OCI-LY3 (cell line): Measurements from ENCODE around the gene AUNIP.

Experiments used
- H2AFZ ChIP-seq: fragments of 200-600, 300-600 bp; shearing (Covaris generic); 2 replicates; pipeline ENCODE4 v1.6.0; 2014; ENCODE audit warnings: antibody characterized with exemption, low read depth, low read length
- H3K27ac ChIP-seq: fragments of 200-600, 300-600 bp; sonication (generic); 2 replicates; pipeline ENCODE4 v1.5.1; 2014; ENCODE audit warnings: mild to moderate bottlenecking, low read length, moderate library complexity, mixed read lengths
- H3K27me3 ChIP-seq: fragments of 200-600, 300-600 bp; sonication (generic); 2 replicates; pipeline ENCODE4 v1.6.1; 2014; ENCODE audit warnings: low read depth, low read length, mixed read lengths
- H3K36me3 ChIP-seq: fragments of 200-600, 300-600 bp; sonication (generic); replicated peaks from 2 replicates; pipeline ENCODE3; 2014; ENCODE audit warnings: low read depth, low read length, mixed read lengths
- H3K4me1 ChIP-seq: fragments of 300-600, 200-600 bp; sonication (generic); 2 replicates; pipeline ENCODE4 v1.6.1; 2014; ENCODE audit warnings: low read length, mixed read lengths
- H3K4me2 ChIP-seq: fragments of 200-600, 300-600 bp; sonication (generic); 2 replicates; pipeline ENCODE4 v1.6.1; 2014; ENCODE audit warnings: low read length, mixed read lengths
- H3K4me3 ChIP-seq: fragments of 300-600, 200-600 bp; sonication (generic); 2 replicates; pipeline ENCODE4 v1.5.1; 2014; ENCODE audit warnings: antibody characterized with exemption, mild to moderate bottlenecking, low read length, moderate library complexity
- H3K79me2 ChIP-seq: fragments of 300-600, 200-600 bp; shearing (Covaris generic); 2 replicates; pipeline ENCODE4 v1.6.1; 2014; ENCODE audit warnings: mild to moderate bottlenecking, low read length, mixed read lengths
- H3K9ac ChIP-seq: fragments of 300-600, 200-600 bp; shearing (Covaris generic); 2 replicates; pipeline ENCODE4 v1.6.0; 2014; ENCODE audit warnings: mild to moderate bottlenecking, low read length, moderate library complexity
- H3K9me3 ChIP-seq: fragments of 200-600, 300-600 bp; shearing (Covaris generic); 2 replicates; pipeline ENCODE4 v1.6.1; 2014; ENCODE audit warnings: low read length, mixed read lengths; ENCODE audit not compliant: insufficient read depth
- H4K20me1 ChIP-seq: fragments of 200-600, 300-600 bp; sonication (generic); 2 replicates; pipeline ENCODE4 v1.6.1; 2016; ENCODE audit warnings: low read length, mixed read lengths; ENCODE audit not compliant: insufficient read depth
- EZH2phosphoT487 ChIP-seq: fragments of 200-600 bp; shearing (Covaris generic); IDR thresholded peaks from 2 replicates; pipeline ENCODE4 v1.6.1; 2018; ENCODE audit warnings: antibody characterized with exemption, mixed run types, low read depth
- TF ChIP-seq, protein P1 (sequence below): fragments of 200-600, 300-600 bp; sonication (generic); IDR thresholded peaks from 2 replicates; pipeline ENCODE4 v1.5.1; 2014; ENCODE audit warnings: antibody characterized with exemption, low read length, low read depth

Gene AUNIP

DNA sequence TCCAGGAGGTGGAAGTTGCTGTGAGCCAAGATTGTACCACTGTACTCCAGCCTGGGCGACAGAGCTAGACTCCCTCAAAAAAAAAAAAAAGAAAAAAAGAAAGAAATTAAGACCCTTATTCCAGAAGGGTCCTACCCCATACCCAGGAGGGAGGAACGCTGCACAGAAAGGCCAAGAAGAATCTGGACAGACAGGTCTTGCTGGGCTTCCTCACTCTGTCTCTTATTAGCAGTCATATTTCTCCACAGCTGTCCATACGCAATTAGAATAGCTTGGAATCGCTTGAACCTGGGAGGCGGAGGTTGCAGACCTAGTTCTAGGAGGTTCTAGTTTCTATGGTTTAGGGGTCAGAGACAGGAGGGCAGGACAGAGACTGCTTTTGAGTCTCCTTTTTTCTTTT is 19.4 kb upstream of the AUNIP start:
- H3K9me3 ChIP-seq, result no peaks in the 10 kb centered on the region
- H3K27ac ChIP-seq, result no peak overlapping the region
- H3K27me3 ChIP-seq, result no peaks in the 10 kb centered on the region
- peaks cover 13% of the 10 kb centered on the region for H3K79me2 ChIP-seq
- H3K4me1 ChIP-seq, result peaks cover 5% of the 10 kb centered on the region
- no peak overlapping the region for H3K9ac ChIP-seq
- no peak overlapping the region for H3K4me3 ChIP-seq
- TF ChIP-seq EZH2phosphoT487, result no peak
- TF ChIP-seq, protein P1, sequence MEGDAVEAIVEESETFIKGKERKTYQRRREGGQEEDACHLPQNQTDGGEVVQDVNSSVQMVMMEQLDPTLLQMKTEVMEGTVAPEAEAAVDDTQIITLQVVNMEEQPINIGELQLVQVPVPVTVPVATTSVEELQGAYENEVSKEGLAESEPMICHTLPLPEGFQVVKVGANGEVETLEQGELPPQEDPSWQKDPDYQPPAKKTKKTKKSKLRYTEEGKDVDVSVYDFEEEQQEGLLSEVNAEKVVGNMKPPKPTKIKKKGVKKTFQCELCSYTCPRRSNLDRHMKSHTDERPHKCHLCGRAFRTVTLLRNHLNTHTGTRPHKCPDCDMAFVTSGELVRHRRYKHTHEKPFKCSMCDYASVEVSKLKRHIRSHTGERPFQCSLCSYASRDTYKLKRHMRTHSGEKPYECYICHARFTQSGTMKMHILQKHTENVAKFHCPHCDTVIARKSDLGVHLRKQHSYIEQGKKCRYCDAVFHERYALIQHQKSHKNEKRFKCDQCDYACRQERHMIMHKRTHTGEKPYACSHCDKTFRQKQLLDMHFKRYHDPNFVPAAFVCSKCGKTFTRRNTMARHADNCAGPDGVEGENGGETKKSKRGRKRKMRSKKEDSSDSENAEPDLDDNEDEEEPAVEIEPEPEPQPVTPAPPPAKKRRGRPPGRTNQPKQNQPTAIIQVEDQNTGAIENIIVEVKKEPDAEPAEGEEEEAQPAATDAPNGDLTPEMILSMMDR, result no peak
- H3K36me3 ChIP-seq, result no peaks in the 10 kb centered on the region
- H4K20me1 ChIP-seq, result no peaks in the 10 kb centered on the region
- H2AFZ ChIP-seq, result no peak overlapping the region
- H3K4me2 ChIP-seq, result no peak overlapping the region

GRCh38 chr1:25877155-25877554 is 17.9 kb upstream of the AUNIP start:
- TF ChIP-seq, protein P1, result no peak
- no peak for TF ChIP-seq EZH2phosphoT487
- Histone ChIP-seq H3K9ac (no peak overlapping the region), H4K20me1 (no peaks in the 10 kb centered on the region), H3K36me3 (no peaks in the 10 kb centered on the region), H3K79me2 (peaks cover 23% of the 10 kb centered on the region), H3K27me3 (no peaks in the 10 kb centered on the region), H3K4me3 (no peak overlapping the region), H3K4me1 (peaks cover 16% of the 10 kb centered on the region), H3K27ac (no peak overlapping the region), H2AFZ (no peak overlapping the region), H3K9me3 (no peaks in the 10 kb centered on the region), H3K4me2 (no peak overlapping the region)

GRCh38 chr1:25876693-25877077 is 17.4 kb upstream of the AUNIP start:
- Histone ChIP-seq H3K9ac (no peak overlapping the region), H3K4me1 (peaks cover 16% of the 10 kb centered on the region), H3K27me3 (no peaks in the 10 kb centered on the region), H3K27ac (no peak overlapping the region), H4K20me1 (no peaks in the 10 kb centered on the region), H3K79me2 (peaks cover 23% of the 10 kb centered on the region), H3K4me2 (no peak overlapping the region), H2AFZ (no peak overlapping the region), H3K36me3 (no peaks in the 10 kb centered on the region), H3K4me3 (no peak overlapping the region), H3K9me3 (no peaks in the 10 kb centered on the region)
- TF ChIP-seq, protein P1, result no peak
- no peak for TF ChIP-seq EZH2phosphoT487

DNA sequence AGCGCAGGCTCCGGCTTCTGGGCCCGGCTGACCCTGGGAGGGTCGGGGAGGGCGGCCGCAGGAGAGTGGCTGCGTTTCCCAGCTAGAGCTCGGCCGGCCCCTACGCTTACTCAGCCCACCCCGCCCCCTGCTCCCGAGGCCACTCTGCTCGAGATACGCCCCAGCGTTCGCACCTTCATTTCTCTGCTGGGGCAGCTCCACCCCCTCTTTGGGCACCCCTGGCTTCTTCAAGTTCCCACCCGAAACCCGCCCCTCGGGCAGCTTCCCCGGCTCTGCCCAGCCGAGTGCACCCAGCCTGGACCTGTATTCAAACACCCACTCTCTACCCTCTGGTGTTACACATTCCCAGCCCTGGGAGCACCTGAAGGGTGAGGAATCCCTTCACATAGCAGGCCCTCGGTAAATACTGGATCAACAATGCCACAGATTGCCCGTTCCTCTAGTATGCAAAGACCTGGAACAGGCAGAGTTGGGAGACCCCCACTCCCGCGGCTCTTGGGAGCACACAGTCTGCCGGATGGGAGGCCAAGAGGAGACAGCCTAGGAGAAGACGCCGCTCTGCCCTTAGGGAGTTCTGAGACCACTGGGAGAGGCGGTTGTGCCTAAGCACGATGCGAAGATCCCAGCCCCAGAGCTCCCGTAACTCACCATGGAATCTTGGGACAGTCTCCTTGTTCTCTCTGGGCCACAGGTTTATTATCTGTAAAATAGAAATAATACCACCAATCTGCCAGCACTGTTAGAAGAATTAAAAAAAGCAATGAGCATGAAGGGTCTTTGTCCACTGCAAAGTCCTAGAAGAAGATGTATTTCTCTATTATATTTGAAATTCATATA is 16.8 kb upstream of the AUNIP start:
- Histone ChIP-seq H3K4me3 (peak overlapping the region; percentile 91), H3K4me2 (peak overlapping the region; percentile 87), H3K79me2 (peaks cover 23% of the 10 kb centered on the region), H3K9me3 (no peaks in the 10 kb centered on the region), H3K36me3 (no peaks in the 10 kb centered on the region), H3K9ac (peak overlapping the region; percentile 86), H4K20me1 (no peaks in the 10 kb centered on the region), H3K4me1 (peaks cover 16% of the 10 kb centered on the region), H3K27ac (no peak overlapping the region), H3K27me3 (no peaks in the 10 kb centered on the region), H2AFZ (peak overlapping the region; percentile 39; the same call in 1 of the 2 replicates)
- TF ChIP-seq EZH2phosphoT487, result no peak
- TF ChIP-seq, protein P1, result no peak
